KMS-11 (cell line): ENCODE measurements around the gene CAMTA1.

ENCODE experiments used
- H2AFZ ChIP-seq: fragments of 200-600 bp; sonication (generic); 2 replicates; pipeline ENCODE4 v1.6.1; 2016; ENCODE audit warnings: antibody characterized with exemption, mixed run types, low read depth
- H3K27ac ChIP-seq: fragments of 200-600 bp; sonication (generic); 2 replicates; pipeline ENCODE4 v1.6.1; 2016; ENCODE audit warnings: mild to moderate bottlenecking, mixed run types
- H3K27me3 ChIP-seq: fragments of 200-600 bp; sonication (generic); 2 replicates; pipeline ENCODE4 v1.6.1; 2017; ENCODE audit warnings: mild to moderate bottlenecking, low read depth, mixed run types, moderate library complexity; ENCODE audit not compliant: insufficient read depth
- H3K36me3 ChIP-seq: fragments of 200-600 bp; sonication (generic); 2 replicates; pipeline ENCODE4 v1.6.1; 2017; ENCODE audit warnings: mild to moderate bottlenecking, mixed run types; ENCODE audit not compliant: insufficient read depth
- H3K4me1 ChIP-seq: fragments of 200-600 bp; sonication (generic); 2 replicates; pipeline ENCODE4 v1.6.1; 2016; ENCODE audit warnings: mild to moderate bottlenecking, low read depth, mixed run types; ENCODE audit not compliant: poor library complexity, severe bottlenecking
- H3K4me2 ChIP-seq: fragments of 200-600 bp; sonication (generic); 2 replicates; pipeline ENCODE4 v1.7.0; 2016; ENCODE audit warnings: mild to moderate bottlenecking, mixed run types
- H3K4me3 ChIP-seq: fragments of 200-600 bp; sonication (generic); IDR thresholded peaks from 2 replicates; pipeline ENCODE4 v1.6.1; 2017; ENCODE audit warnings: low read depth, low read length, mixed read lengths; ENCODE audit not compliant: insufficient read depth
- H3K79me2 ChIP-seq: fragments of 200-600 bp; sonication (generic); 2 replicates; pipeline ENCODE4 v1.6.1; 2016; ENCODE audit warnings: low read depth, mixed run types; ENCODE audit not compliant: insufficient read depth
- H3K9ac ChIP-seq: fragments of 200-600 bp; sonication (generic); 2 replicates; pipeline ENCODE4 v1.6.1; 2016; ENCODE audit warnings: mild to moderate bottlenecking, mixed run types
- H4K20me1 ChIP-seq: fragments of 200-600 bp; sonication (generic); 2 replicates; pipeline ENCODE4 v1.6.1; 2016; ENCODE audit warnings: mild to moderate bottlenecking, mixed run types; ENCODE audit not compliant: insufficient read depth
- CTCF ChIP-seq: fragments of 200-600 bp; sonication (generic); conservative IDR thresholded peaks from 2 replicates; pipeline ENCODE4 v1.6.1; 2017; ENCODE audit warnings: low read depth, mild to moderate bottlenecking, antibody characterized with exemption, low read length, moderate library complexity, mixed read lengths

CAMTA1 gene

GRCh38 chr1:7608628-7609305 is 823.5 kb downstream of the CAMTA1 start:
- Histone ChIP-seq H4K20me1 (no peaks in the 10 kb centered on the region), H3K27me3 (peaks cover 14% of the 10 kb centered on the region; the same call in 1 of the 2 replicates), H3K9ac (no peak overlapping the region), H3K36me3 (no peaks in the 10 kb centered on the region), H3K4me2 (no peak overlapping the region), H3K4me1 (no peaks in the 10 kb centered on the region), H2AFZ (no peak overlapping the region), H3K4me3 (no peak overlapping the region), H3K27ac (no peak overlapping the region), H3K79me2 (no peaks in the 10 kb centered on the region)
- no peak for TF ChIP-seq CTCF

- no peaks in the 10 kb centered on the region for H3K36me3 ChIP-seq
- no peak overlapping the region for H3K27ac ChIP-seq
- H2AFZ ChIP-seq = no peak overlapping the region
- no peak overlapping the region for H3K4me2 ChIP-seq
- no peak overlapping the region for H3K9ac ChIP-seq
- no peak for TF ChIP-seq CTCF
- peaks cover 10% of the 10 kb centered on the region; the same call in 1 of the 2 replicates for H3K27me3 ChIP-seq
- H3K4me3 ChIP-seq = no peak overlapping the region
- H3K79me2 ChIP-seq = no peaks in the 10 kb centered on the region
- H4K20me1 ChIP-seq = no peaks in the 10 kb centered on the region
- H3K4me1 ChIP-seq = no peaks in the 10 kb centered on the region
Observed at GRCh38 chr1:7609311-7609994, 824.2 kb downstream of the CAMTA1 start.

GRCh38 chr1:7610106-7610731 is 825.0 kb downstream of the CAMTA1 start:
- H3K27me3 ChIP-seq = peaks cover 9% of the 10 kb centered on the region; the same call in 1 of the 2 replicates
- H3K36me3 ChIP-seq = no peaks in the 10 kb centered on the region
- no peaks in the 10 kb centered on the region for H3K79me2 ChIP-seq
- no peak overlapping the region for H3K4me3 ChIP-seq
- no peak overlapping the region for H3K9ac ChIP-seq
- H2AFZ ChIP-seq = no peak overlapping the region
- H3K4me2 ChIP-seq = no peak overlapping the region
- no peaks in the 10 kb centered on the region for H4K20me1 ChIP-seq
- TF ChIP-seq CTCF = no peak
- H3K4me1 ChIP-seq = no peaks in the 10 kb centered on the region
- no peak overlapping the region for H3K27ac ChIP-seq

GRCh38 chr1:7610936-7611335 is 825.7 kb downstream of the CAMTA1 start:
- no peaks in the 10 kb centered on the region for H3K79me2 ChIP-seq
- H3K9ac ChIP-seq = no peak overlapping the region
- TF ChIP-seq CTCF = no peak
- no peaks in the 10 kb centered on the region for H4K20me1 ChIP-seq
- no peaks in the 10 kb centered on the region for H3K36me3 ChIP-seq
- H3K4me2 ChIP-seq = no peak overlapping the region
- no peaks in the 10 kb centered on the region for H3K4me1 ChIP-seq
- H2AFZ ChIP-seq = no peak overlapping the region
- H3K27me3 ChIP-seq = peaks cover 6% of the 10 kb centered on the region; the same call in 1 of the 2 replicates
- no peak overlapping the region for H3K27ac ChIP-seq
- no peak overlapping the region for H3K4me3 ChIP-seq
